Sigmoid colon (tissue), 7 donors: ENCODE results near the gene NF2. TPM values are rescaled to one million over a fixed set of nuclear protein-coding genes. Genes with fewer than 3 reads are reported as not detected.
A peak's percentile ranks its signal among the peaks of the same experiment; 100 is the strongest.

Source experiments
- DNase-seq: peaks from one replicate; pipeline ENCODE4 v3.0.0-alpha.2; 2019
- H3K27ac ChIP-seq, 4 donors: fragments of 200-600 bp; sonication (generic); one replicate each; pipeline ENCODE4 v1.5.1; 2016 to 2019; ENCODE audit warnings: mild to moderate bottlenecking in 1 of 4
- H3K27me3 ChIP-seq, 3 donors: fragments of 200-600 bp; sonication (generic); one replicate each; pipeline ENCODE4 v1.5.1; 2019; ENCODE audit warnings: mild to moderate bottlenecking in 1 of 3
- H3K36me3 ChIP-seq, 4 donors: fragments of 200-600 bp; sonication (generic); one replicate each; pipeline ENCODE4 v1.5.1; 2016 to 2019
- H3K4me1 ChIP-seq, 4 donors: fragments of 200-600 bp; sonication (generic); one replicate each; pipeline ENCODE4 v1.5.1; 2017 to 2019
- H3K4me3 ChIP-seq, 4 donors: fragments of 200-600 bp; sonication (generic); one replicate each; pipeline ENCODE4 v1.5.1; 2017 to 2019; ENCODE audit warnings: mild to moderate bottlenecking in 2 of 4, moderate library complexity in 1 of 4
- H3K9me3 ChIP-seq, 4 donors: fragments of 200-600 bp in 3 of 4; sonication (generic) in 3 of 4; one replicate each; pipeline versions ENCODE4 v1.5.1 to v1.6.1; 2013 to 2019
- EP300 ChIP-seq, 4 donors: sonication (generic); formaldehyde crosslinking; IDR thresholded peaks; one replicate each; pipeline ENCODE4 v1.6.1; 2017; ENCODE audit warnings: antibody characterized with exemption in 4 of 4
- POLR2A ChIP-seq, 2 donors: fragments of 450-650 bp; IDR thresholded peaks; one replicate each; pipeline ENCODE4 v1.6.1; 2016; ENCODE audit warnings: antibody characterized with exemption in 2 of 2, mild to moderate bottlenecking in 2 of 2, moderate library complexity in 2 of 2
- POLR2AphosphoS5 ChIP-seq, 4 donors: sonication (generic); formaldehyde crosslinking; IDR thresholded peaks; one replicate each; pipeline ENCODE4 v1.6.1; 2017; ENCODE audit warnings: antibody characterized with exemption in 4 of 4
- WGBS, 2 donors: extraction: QIAGEN DNeasy Blood & Tissue Kit; methylation state at CpG; one replicate each; pipeline ENCODE4 v1.1.7; 2013; 5-methylcytosine and 5-hydroxymethylcytosine counted together
- intact Hi-C: fragments of 100-400 bp; cut with DNase I; formaldehyde crosslinking; loops from one replicate; pipeline ENCODE4 v1.15.1; 2023
- polyA plus RNA-seq, 3 donors: library from polyadenylated mRNA; stranded (reverse); fragments of 200-250 nt; gene quantifications; one replicate each; pipeline ENCODE4 v1.2.3, GENCODE V29; 2013
- total RNA-seq, 4 donors: library from RNA; depleted of rRNA; stranded (reverse); fragments of >200 nt; gene quantifications; one replicate each; pipeline ENCODE4 v1.1.0, GENCODE V29; 2016
- TF ChIP-seq, protein P1 (sequence below), 4 experiments: fragments of 450-650 bp in 3 of 4; fragments of 200-600 bp in 1 of 4; IDR thresholded peaks; one replicate each; pipeline ENCODE4 v1.5.1; 2016 to 2019; ENCODE audit warnings: antibody characterized with exemption in 4 of 4, mild to moderate bottlenecking in 3 of 4, moderate library complexity in 2 of 4
- donor health status: healthy with polysubstance abuse.
- donor health status: Bipolar disorder and iron deficiency.
- donor health status: healthy.

NF2 gene
- 10 to 100 TPM; 16.6 to 34.3 (median 23.8) TPM for total RNA-seq
- 10 to 100 TPM in 1 of 3 donors, 1 to 10 TPM in 2; 3.6 to 18.7 (median 6.2) TPM for polyA plus RNA-seq

DNA sequence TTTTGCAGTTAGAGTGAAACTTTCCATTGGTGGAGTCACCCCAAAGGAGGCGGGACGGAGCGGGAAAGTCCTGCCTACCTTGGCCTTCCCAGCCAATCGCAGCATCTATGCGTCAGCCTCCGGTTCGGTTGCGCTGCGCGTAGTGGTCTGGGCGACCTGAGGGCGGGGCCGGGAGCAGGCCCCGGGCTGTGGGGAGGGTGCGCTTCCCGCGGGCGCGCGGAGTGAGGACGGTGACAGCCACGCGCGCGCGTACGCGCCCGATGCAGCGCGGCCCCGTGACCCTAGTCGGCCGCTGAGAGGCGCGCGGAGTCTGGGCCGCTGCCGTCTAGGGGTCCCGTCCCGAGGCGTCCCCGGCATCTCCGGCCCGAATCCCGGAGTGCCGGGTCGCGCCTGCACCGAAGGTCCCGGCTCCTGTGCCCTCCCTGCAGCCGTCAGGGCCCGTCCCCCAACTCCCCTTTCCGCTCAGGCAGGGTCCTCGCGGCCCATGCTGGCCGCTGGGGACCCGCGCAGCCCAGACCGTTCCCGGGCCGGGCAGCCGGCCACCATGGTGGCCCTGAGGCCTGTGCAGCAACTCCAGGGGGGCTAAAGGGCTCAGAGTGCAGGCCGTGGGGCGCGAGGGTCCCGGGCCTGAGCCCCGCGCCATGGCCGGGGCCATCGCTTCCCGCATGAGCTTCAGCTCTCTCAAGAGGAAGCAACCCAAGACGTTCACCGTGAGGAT lies at the start of gene NF2:
TSS of gene NF2 (plus strand) at position 276 of the 718 bp plus-strand sequence. CDS start at position 642, 366 bp downstream.
- WGBS, 2 donors = 0% methylated on average over 74 of the region's 74 CpGs

DNA sequence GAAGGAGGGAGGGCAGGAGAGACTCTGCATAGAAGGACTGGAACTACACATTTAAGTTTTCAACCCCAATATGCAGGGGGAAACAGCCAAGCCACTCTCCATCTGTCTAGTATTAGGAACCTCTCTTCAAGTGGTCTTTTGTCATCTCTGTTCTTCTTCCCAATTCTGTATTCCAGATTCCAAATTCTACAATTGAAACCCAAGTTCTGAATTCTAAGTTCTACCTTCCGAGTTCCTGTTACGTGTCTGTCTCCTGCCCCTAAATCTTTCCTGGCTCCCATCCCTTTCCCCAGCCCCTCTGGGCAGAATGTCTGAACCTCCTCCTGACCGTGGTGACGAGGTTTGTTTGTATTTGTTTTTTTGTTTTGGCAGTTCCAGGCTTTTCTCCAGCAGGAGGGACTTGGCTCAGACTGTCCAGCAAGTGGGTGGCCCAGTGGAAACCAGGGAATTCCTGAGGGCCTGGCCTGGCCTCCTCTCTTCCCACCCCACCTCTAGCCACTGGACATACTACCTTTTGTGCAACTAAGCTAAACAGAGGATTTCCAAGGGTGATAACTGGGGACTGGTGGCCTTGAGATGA lies 48.3 kb upstream of the NF2 start:
- Histone ChIP-seq H3K4me3 (no peak overlapping the region), H3K9me3 (no peaks in the 10 kb centered on the region), H3K27ac (peak overlapping the region in 2 of 4 donors; percentile 85 to 89), H3K36me3 (peaks cover 12 to 53% (median 21%) of the 10 kb centered on the region in 4 donors), H3K4me1 (peaks cover 0 to 14% (median 11%) of the 10 kb centered on the region in 4 donors), H3K27me3 (no peaks in the 10 kb centered on the region)
- intact Hi-C loops = no loop called here
- 72 to 79% methylated on average over 4 of the region's 4 CpGs for WGBS, 2 donors
- TF ChIP-seq POLR2AphosphoS5 (IDR thresholded peaks at IDR 0.05) (no peak), EP300 (IDR thresholded peaks at IDR 0.05) (no peak), POLR2A (IDR thresholded peaks at IDR 0.05) (no peak)
- TF ChIP-seq, protein P1, sequence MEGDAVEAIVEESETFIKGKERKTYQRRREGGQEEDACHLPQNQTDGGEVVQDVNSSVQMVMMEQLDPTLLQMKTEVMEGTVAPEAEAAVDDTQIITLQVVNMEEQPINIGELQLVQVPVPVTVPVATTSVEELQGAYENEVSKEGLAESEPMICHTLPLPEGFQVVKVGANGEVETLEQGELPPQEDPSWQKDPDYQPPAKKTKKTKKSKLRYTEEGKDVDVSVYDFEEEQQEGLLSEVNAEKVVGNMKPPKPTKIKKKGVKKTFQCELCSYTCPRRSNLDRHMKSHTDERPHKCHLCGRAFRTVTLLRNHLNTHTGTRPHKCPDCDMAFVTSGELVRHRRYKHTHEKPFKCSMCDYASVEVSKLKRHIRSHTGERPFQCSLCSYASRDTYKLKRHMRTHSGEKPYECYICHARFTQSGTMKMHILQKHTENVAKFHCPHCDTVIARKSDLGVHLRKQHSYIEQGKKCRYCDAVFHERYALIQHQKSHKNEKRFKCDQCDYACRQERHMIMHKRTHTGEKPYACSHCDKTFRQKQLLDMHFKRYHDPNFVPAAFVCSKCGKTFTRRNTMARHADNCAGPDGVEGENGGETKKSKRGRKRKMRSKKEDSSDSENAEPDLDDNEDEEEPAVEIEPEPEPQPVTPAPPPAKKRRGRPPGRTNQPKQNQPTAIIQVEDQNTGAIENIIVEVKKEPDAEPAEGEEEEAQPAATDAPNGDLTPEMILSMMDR (IDR thresholded peaks at IDR 0.05) = no peak
- DNase-seq = no peak

More for the DNA sequence above, at the start of gene NF2:
- H3K27ac ChIP-seq = peak within 1 kb of the TSS; percentile 94 to 99 (median 97)
- peaks cover 0 to 4% (median 0%) of the 10 kb centered on the region in 4 donors for H3K36me3 ChIP-seq
- DNase-seq = peak; percentile 99
- H3K9me3 ChIP-seq = no peaks in the 10 kb centered on the region
- H3K27me3 ChIP-seq = no peaks in the 10 kb centered on the region
- no peak for TF ChIP-seq EP300 (IDR thresholded peaks at IDR 0.05)
- peak; percentile 26 to 79 (median 74) for TF ChIP-seq POLR2AphosphoS5 (IDR thresholded peaks at IDR 0.05)
- peaks cover 0 to 29% (median 24%) of the 10 kb centered on the region in 4 donors for H3K4me1 ChIP-seq
- intact Hi-C loops = loop anchor here (1.0 kb wide), 1 partner anchor 50 kb away; the partner anchor contains the start of gene THOC5
- peak within 1 kb of the TSS; percentile 87 to 100 (median 94) for H3K4me3 ChIP-seq

DNA sequence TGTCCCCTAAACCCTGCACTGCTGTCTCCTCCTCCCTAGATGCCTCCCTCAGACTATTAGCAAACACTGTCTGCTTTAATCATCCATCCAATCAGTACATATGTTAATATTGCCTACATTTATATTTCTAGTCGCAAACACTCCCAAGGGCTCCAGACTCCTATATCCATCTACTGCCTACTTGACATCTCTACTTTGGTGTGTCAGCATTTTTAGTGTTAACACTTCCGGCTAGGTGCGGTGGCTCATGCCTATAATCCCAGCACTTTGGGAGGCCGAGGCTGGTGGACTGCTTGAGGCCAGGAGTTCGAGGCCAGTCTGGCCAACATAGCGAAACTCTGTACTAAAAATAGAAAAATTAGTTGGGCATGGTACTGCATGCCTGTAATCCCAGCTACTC lies 44.4 kb upstream of the NF2 start:
- Histone ChIP-seq H3K4me1 (peaks cover 0 to 10% (median 6%) of the 10 kb centered on the region in 4 donors), H3K27ac (no peak overlapping the region), H3K4me3 (no peak overlapping the region), H3K36me3 (peaks cover 20 to 73% (median 32%) of the 10 kb centered on the region in 4 donors), H3K27me3 (no peaks in the 10 kb centered on the region), H3K9me3 (no peaks in the 10 kb centered on the region)
- TF ChIP-seq POLR2A (IDR thresholded peaks at IDR 0.05) (no peak), EP300 (IDR thresholded peaks at IDR 0.05) (no peak)
- TF ChIP-seq, protein P1 (IDR thresholded peaks at IDR 0.05) = no peak
- 94 to 96% methylated on average over 6 of the region's 6 CpGs for WGBS, 2 donors
- DNase-seq = no peak
- intact Hi-C loops = no loop called here

DNA sequence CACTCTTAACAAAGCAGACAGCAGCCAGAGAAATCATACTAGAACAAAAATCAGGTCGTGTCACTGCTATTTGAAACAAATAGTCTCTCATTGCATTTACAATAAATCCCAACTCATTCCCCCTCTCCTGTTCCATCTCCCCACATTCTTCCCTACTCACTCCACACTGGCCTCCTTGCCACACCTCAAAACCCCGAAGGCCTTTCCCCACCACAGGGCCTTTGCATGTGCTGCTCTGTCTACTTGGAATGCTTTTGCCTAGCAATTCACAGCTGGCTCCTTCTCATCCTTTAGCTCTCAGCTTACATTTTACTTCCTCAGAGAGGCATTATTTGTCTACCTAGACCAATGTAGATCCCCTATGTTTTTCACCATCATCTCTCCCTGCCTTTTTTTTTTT lies 43.6 kb upstream of the NF2 start:
- DNase-seq = no peak
- 92 to 96% methylated on average over 2 of the region's 2 CpGs for whole genome bisulfite sequencing, 2 donors
- intact Hi-C loops = no loop called here
- H3K9me3 ChIP-seq = no peaks in the 10 kb centered on the region
- H3K36me3 ChIP-seq = peaks cover 20 to 81% (median 33%) of the 10 kb centered on the region in 4 donors
- no peak overlapping the region for H3K27ac ChIP-seq
- TF ChIP-seq POLR2AphosphoS5 (IDR thresholded peaks at IDR 0.05) (no peak), POLR2A (IDR thresholded peaks at IDR 0.05) (no peak), EP300 (IDR thresholded peaks at IDR 0.05) (no peak)
- TF ChIP-seq, protein P1 (IDR thresholded peaks at IDR 0.05) = no peak
- H3K4me3 ChIP-seq = no peak overlapping the region
- peaks cover 0 to 2% (median 0%) of the 10 kb centered on the region in 4 donors for H3K4me1 ChIP-seq
- no peaks in the 10 kb centered on the region for H3K27me3 ChIP-seq
